HG02885 (cell line): ENCODE measurements around the gene FOXK1.

Experiments used
- ATAC-seq: cut with Tn5 transposase; IDR thresholded peaks from one replicate; pipeline ENCODE4 v1.9.1; 2021; ENCODE audit warnings: mild to moderate bottlenecking; ENCODE audit not compliant: unreplicated experiment, poor library complexity

The FOXK1 gene

GRCh38 chr7:4809091-4809591, 127.0 kb downstream of the FOXK1 start:
- ATAC-seq, result no peak

- ATAC-seq, result no peak
Measured at GRCh38 chr7:4809666-4810065, 127.6 kb downstream of the FOXK1 start.

GRCh38 chr7:4814433-4814832, 132.3 kb downstream of the FOXK1 start:
- ATAC-seq, result no peak

- ATAC-seq, result no peak
Measured at GRCh38 chr7:4815121-4815520, 133.0 kb downstream of the FOXK1 start.

GRCh38 chr7:4815609-4816418, 133.7 kb downstream of the FOXK1 start:
- ATAC-seq, result no peak

- no peak for ATAC-seq
Measured at GRCh38 chr7:4816419-4817080, 134.5 kb downstream of the FOXK1 start.

GRCh38 chr7:4817178-4817901, 135.2 kb downstream of the FOXK1 start:
- ATAC-seq, result no peak

GRCh38 chr7:4818000-4818794, 136.1 kb downstream of the FOXK1 start:
- ATAC-seq, result no peak

- ATAC-seq, result no peak
Measured at GRCh38 chr7:4819560-4820404, 137.7 kb downstream of the FOXK1 start.

- no peak for ATAC-seq
Measured at GRCh38 chr7:4820405-4820966, 138.4 kb downstream of the FOXK1 start.
